ENCODE data around the gene LRRTM4. TPM values are rescaled to one million over a fixed set of nuclear protein-coding genes. Genes with fewer than 3 reads are reported as not detected.

LRRTM4 gene
- total RNA-seq, 2 experiments from 2014 or later = not detected

DNA sequence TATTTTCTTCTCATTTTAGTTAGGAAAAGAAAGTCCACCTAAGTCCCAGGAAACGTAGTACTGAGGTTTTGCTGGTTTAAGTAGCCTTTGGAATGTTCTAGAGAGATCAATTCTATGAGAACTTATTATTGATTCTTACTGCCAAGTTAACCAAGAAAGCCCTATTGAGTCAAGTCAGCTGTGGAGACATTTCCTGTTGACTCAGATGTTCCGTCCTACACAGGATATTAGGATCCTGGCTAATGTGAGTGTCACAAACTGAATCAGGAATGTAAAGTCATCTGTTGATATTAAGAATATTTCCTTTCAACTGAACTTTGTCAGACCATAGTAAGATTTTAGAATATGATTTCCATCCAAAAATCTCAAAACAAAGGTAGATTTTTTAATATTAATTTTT is 654.3 kb downstream of the LRRTM4 start:
- POLR2A ChIA-PET = no interaction called here
- BruUV-seq (replicated peaks) = no TSS peak
- Histone ChIP-seq H4K20me1 (ENCODE audit: insufficient read depth, low read length) (no peaks in the 10 kb centered on the region), H3K36me3 (ENCODE audit: insufficient read depth, low read length) (no peaks in the 10 kb centered on the region), H3K27ac (ENCODE audit: low read depth, low read length, poor library complexity, severe bottlenecking) (no peak overlapping the region), H2AFZ (ENCODE audit: low read length) (no peak overlapping the region), H3K9me3 (ENCODE audit: low read length) (no peaks in the 10 kb centered on the region), H3K9me2 (ENCODE audit: insufficient read depth, low read length) (no peaks in the 10 kb centered on the region), H3K79me2 (ENCODE audit: insufficient read depth, low read depth, low read length) (no peaks in the 10 kb centered on the region), H3K4me3 (ENCODE audit: low read depth, low read length, poor library complexity, severe bottlenecking) (no peak overlapping the region), H3K4me1 (ENCODE audit: insufficient read depth, low read length, poor library complexity, severe bottlenecking) (no peaks in the 10 kb centered on the region), H3K4me2 (ENCODE audit: low read length) (no peak overlapping the region)
- CTCF ChIA-PET (ENCODE audit: unreplicated experiment) = no interaction called here
- intact Hi-C loops (cut with micrococcal nuclease; ENCODE audit: unreplicated experiment) = no loop called here
- DNase-seq (ENCODE audit: low spot score) = no peak
- no peak for TF ChIP-seq EZH2phosphoT487 (IDR thresholded peaks at IDR 0.05; ENCODE audit: borderline replicate concordance, low read depth, low read length)

DNA sequence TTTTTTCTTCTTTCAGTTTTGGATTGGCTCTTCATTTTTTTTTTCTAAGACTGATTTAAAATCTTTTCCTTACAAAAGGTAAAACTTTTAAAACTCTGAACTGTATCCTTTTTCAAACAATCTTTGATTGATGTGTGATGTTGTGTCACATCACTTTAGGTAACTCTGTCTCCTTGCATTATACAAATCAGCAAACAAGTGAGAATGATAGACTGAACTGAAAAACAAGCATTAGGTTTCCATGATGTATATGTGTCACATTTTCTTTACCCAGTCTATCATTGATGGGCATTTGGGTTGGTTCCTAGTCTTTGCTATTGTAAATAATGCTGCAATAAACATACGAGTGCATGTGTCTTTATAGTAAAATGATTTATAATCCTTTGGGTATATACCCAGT is 655.7 kb downstream of the LRRTM4 start:
- no peak overlapping the region for H3K27ac ChIP-seq (ENCODE audit: low read depth, low read length, poor library complexity, severe bottlenecking)
- H3K36me3 ChIP-seq (ENCODE audit: insufficient read depth, low read length) = no peaks in the 10 kb centered on the region
- DNase-seq (ENCODE audit: low spot score) = no peak
- no peak overlapping the region for H3K4me3 ChIP-seq (ENCODE audit: low read depth, low read length, poor library complexity, severe bottlenecking)
- intact Hi-C loops (cut with micrococcal nuclease; ENCODE audit: unreplicated experiment) = no loop called here
- H2AFZ ChIP-seq (ENCODE audit: low read length) = no peak overlapping the region
- TF ChIP-seq, protein P1, sequence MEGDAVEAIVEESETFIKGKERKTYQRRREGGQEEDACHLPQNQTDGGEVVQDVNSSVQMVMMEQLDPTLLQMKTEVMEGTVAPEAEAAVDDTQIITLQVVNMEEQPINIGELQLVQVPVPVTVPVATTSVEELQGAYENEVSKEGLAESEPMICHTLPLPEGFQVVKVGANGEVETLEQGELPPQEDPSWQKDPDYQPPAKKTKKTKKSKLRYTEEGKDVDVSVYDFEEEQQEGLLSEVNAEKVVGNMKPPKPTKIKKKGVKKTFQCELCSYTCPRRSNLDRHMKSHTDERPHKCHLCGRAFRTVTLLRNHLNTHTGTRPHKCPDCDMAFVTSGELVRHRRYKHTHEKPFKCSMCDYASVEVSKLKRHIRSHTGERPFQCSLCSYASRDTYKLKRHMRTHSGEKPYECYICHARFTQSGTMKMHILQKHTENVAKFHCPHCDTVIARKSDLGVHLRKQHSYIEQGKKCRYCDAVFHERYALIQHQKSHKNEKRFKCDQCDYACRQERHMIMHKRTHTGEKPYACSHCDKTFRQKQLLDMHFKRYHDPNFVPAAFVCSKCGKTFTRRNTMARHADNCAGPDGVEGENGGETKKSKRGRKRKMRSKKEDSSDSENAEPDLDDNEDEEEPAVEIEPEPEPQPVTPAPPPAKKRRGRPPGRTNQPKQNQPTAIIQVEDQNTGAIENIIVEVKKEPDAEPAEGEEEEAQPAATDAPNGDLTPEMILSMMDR (conservative IDR thresholded peaks at IDR 0.05; ENCODE audit: low read length) = no peak
- TF ChIP-seq EZH2phosphoT487 (IDR thresholded peaks at IDR 0.05; ENCODE audit: borderline replicate concordance, low read depth, low read length) = no peak
- no peak overlapping the region for H3K4me2 ChIP-seq (ENCODE audit: low read length)
- no peaks in the 10 kb centered on the region for H4K20me1 ChIP-seq (ENCODE audit: insufficient read depth, low read length)
- ChIA-PET POLR2A (no interaction called here), CTCF (ENCODE audit: unreplicated experiment) (no interaction called here)
- no peaks in the 10 kb centered on the region for H3K9me3 ChIP-seq (ENCODE audit: low read length)
- no peaks in the 10 kb centered on the region for H3K79me2 ChIP-seq (ENCODE audit: insufficient read depth, low read depth, low read length)
- no TSS peak for BruUV-seq (replicated peaks)
- H3K9me2 ChIP-seq (ENCODE audit: insufficient read depth, low read length) = no peaks in the 10 kb centered on the region
- H3K4me1 ChIP-seq (ENCODE audit: insufficient read depth, low read length, poor library complexity, severe bottlenecking) = no peaks in the 10 kb centered on the region

DNA sequence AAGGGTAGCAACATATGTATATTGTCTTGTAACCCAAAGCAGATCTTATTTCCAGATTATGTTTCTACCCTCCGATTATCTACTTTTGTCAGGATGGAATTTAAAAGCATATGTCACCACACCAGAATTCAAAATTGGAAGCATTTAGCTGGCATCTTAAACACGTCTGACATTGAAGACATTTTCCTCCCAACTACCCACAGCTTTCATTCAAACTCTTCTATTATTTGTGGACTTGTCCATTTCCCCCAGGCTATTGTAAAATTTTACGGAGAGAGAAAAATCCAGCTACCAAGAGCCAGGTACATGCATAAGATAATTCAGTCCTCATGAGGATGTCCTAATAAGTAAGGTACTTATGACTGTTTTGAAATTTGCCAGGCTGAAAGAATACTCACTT is 659.3 kb downstream of the LRRTM4 start:
- Histone ChIP-seq H3K4me3 (ENCODE audit: low read depth, low read length, poor library complexity, severe bottlenecking) (no peak overlapping the region), H3K4me1 (ENCODE audit: insufficient read depth, low read length, poor library complexity, severe bottlenecking) (no peaks in the 10 kb centered on the region), H3K9me2 (ENCODE audit: insufficient read depth, low read length) (no peaks in the 10 kb centered on the region), H3K4me2 (ENCODE audit: low read length) (no peak overlapping the region), H4K20me1 (ENCODE audit: insufficient read depth, low read length) (no peaks in the 10 kb centered on the region), H3K79me2 (ENCODE audit: insufficient read depth, low read depth, low read length) (no peaks in the 10 kb centered on the region), H3K9me3 (ENCODE audit: low read length) (no peaks in the 10 kb centered on the region), H2AFZ (ENCODE audit: low read length) (no peak overlapping the region), H3K36me3 (ENCODE audit: insufficient read depth, low read length) (no peaks in the 10 kb centered on the region), H3K27ac (ENCODE audit: low read depth, low read length, poor library complexity, severe bottlenecking) (no peak overlapping the region)
- no peak for DNase-seq (ENCODE audit: low spot score)
- CTCF ChIA-PET (ENCODE audit: unreplicated experiment) = no interaction called here
- intact Hi-C loops (cut with micrococcal nuclease; ENCODE audit: unreplicated experiment) = no loop called here
- BruUV-seq (replicated peaks) = no TSS peak
- TF ChIP-seq, protein P1 (conservative IDR thresholded peaks at IDR 0.05; ENCODE audit: low read length) = no peak
- no peak for TF ChIP-seq EZH2phosphoT487 (IDR thresholded peaks at IDR 0.05; ENCODE audit: borderline replicate concordance, low read depth, low read length)
- POLR2A ChIA-PET = interaction anchor here (1.1 kb wide), 1 partner anchor 21 kb away, joined by 4 read pairs; no protein-coding TSS in a partner anchor
